SJCRH30 (cell line): ENCODE results near the gene WDR46. TPM values are rescaled to one million over a fixed set of nuclear protein-coding genes. Genes with fewer than 3 reads are reported as not detected.
A peak's percentile ranks its signal among the peaks of the same experiment; 100 is the strongest.
"Not testable (repeated sequence)": the region's sequence is repeated elsewhere in the genome, so short reads cannot be mapped to it uniquely, and the experiment has no call there.

ENCODE experiments used
- DNase-seq, 2 experiments: peaks; one replicate each; pipeline ENCODE4 v3.0.0-alpha.2; 2015 to 2020
- H3K27ac ChIP-seq: fragments of 250-450 bp; sonication (Bioruptor Pico); 2 replicates; pipeline ENCODE4 v1.5.1; 2020; ENCODE audit warnings: mild to moderate bottlenecking, moderate library complexity
- H3K27me3 ChIP-seq: fragments of 250-450 bp; sonication (Bioruptor Pico); 2 replicates; pipeline ENCODE4 v1.5.1; 2020; ENCODE audit warnings: mild to moderate bottlenecking, moderate library complexity
- H3K36me3 ChIP-seq: fragments of 250-450 bp; sonication (Bioruptor Pico); 2 replicates; pipeline ENCODE4 v1.5.1; 2020; ENCODE audit warnings: mild to moderate bottlenecking, moderate library complexity
- H3K4me1 ChIP-seq: fragments of 250-450 bp; sonication (Bioruptor Pico); 2 replicates; pipeline ENCODE4 v1.5.1; 2020; ENCODE audit warnings: mild to moderate bottlenecking, moderate library complexity
- H3K4me3 ChIP-seq: fragments of 250-450 bp; sonication (Bioruptor Pico); 2 replicates; pipeline ENCODE4 v1.5.1; 2020; ENCODE audit warnings: mild to moderate bottlenecking, moderate library complexity
- H3K9me3 ChIP-seq: fragments of 250-450 bp; sonication (Bioruptor Pico); replicated peaks from 2 replicates; pipeline ENCODE4 v1.5.1; 2020; ENCODE audit warnings: mild to moderate bottlenecking, moderate library complexity
- total RNA-seq: library from RNA; depleted of rRNA; stranded (reverse); fragments of >200 nt; shearing (Covaris generic); gene quantifications from 2 replicates; pipeline ENCODE4 v1.2.3, GENCODE V29; 2014

The WDR46 gene
- total RNA-seq, 1 experiment from 2014 or later = 61.5 TPM

- Histone ChIP-seq H3K4me1 (no peaks in the 10 kb centered on the region), H3K36me3 (no peaks in the 10 kb centered on the region), H3K9me3 (no peaks in the 10 kb centered on the region), H3K27me3 (no peaks in the 10 kb centered on the region), H3K27ac (peak within 1 kb of the TSS; percentile 65), H3K4me3 (peak within 1 kb of the TSS; percentile 68)
- peak in 1 of 2 experiments; percentile 62 for DNase-seq
Measured at GRCh38 chr6:33298773-33299236, 9.8 kb upstream of the WDR46 start, which contains the start of gene RGL2. Gene RGL2 (minus strand): TSS chr6:33298942. CDS start chr6:33298610, 332 bp downstream.

- Histone ChIP-seq H3K9me3 (no peaks in the 10 kb centered on the region), H3K4me1 (no peaks in the 10 kb centered on the region), H3K4me3 (peak overlapping the region; percentile 68), H3K27ac (no peak overlapping the region; the same call in 1 of the 2 replicates), H3K27me3 (no peaks in the 10 kb centered on the region), H3K36me3 (no peaks in the 10 kb centered on the region)
- peak; percentile 78 to 84 for DNase-seq
Measured at GRCh38 chr6:33297956-33298772, 9.1 kb upstream of the WDR46 start.

GRCh38 chr6:33297406-33297955 lies 8.4 kb upstream of the WDR46 start:
- Histone ChIP-seq H3K4me3 (peak overlapping the region; percentile 68), H3K4me1 (no peaks in the 10 kb centered on the region), H3K27ac (no peak overlapping the region), H3K9me3 (no peaks in the 10 kb centered on the region), H3K36me3 (no peaks in the 10 kb centered on the region), H3K27me3 (no peaks in the 10 kb centered on the region)
- DNase-seq = peak in 1 of 2 experiments; percentile 48

GRCh38 chr6:33296797-33297405 lies 7.9 kb upstream of the WDR46 start:
- Histone ChIP-seq H3K9me3 (no peaks in the 10 kb centered on the region), H3K27ac (no peak overlapping the region), H3K36me3 (no peaks in the 10 kb centered on the region; the same call in 1 of the 2 replicates), H3K27me3 (no peaks in the 10 kb centered on the region), H3K4me1 (no peaks in the 10 kb centered on the region), H3K4me3 (peak overlapping the region; percentile 68)
- DNase-seq = no peak

- no peaks in the 10 kb centered on the region for H3K27me3 ChIP-seq
- H3K27ac ChIP-seq = no peak overlapping the region
- no peaks in the 10 kb centered on the region for H3K9me3 ChIP-seq
- no peak overlapping the region for H3K4me3 ChIP-seq
- peaks cover 5% of the 10 kb centered on the region for H3K36me3 ChIP-seq
- no peaks in the 10 kb centered on the region for H3K4me1 ChIP-seq
- DNase-seq = no peak
Measured at GRCh38 chr6:33295621-33296369, 6.8 kb upstream of the WDR46 start.

- Histone ChIP-seq H3K27me3 (no peaks in the 10 kb centered on the region), H3K36me3 (peaks cover 5% of the 10 kb centered on the region), H3K9me3 (no peaks in the 10 kb centered on the region), H3K27ac (no peak overlapping the region), H3K4me1 (0 out of 2 replicates have a peak, but pooled peaks cover 3% of the 10 kb centered on the region), H3K4me3 (no peak overlapping the region)
- no peak for DNase-seq
Measured at GRCh38 chr6:33294086-33294823, 5.2 kb upstream of the WDR46 start.

GRCh38 chr6:33292996-33293682 lies 4.1 kb upstream of the WDR46 start:
- no peak for DNase-seq
- no peak overlapping the region for H3K27ac ChIP-seq
- H3K4me1 ChIP-seq = peaks cover 4% of the 10 kb centered on the region; the same call in 1 of the 2 replicates
- H3K36me3 ChIP-seq = peaks cover 7% of the 10 kb centered on the region
- H3K9me3 ChIP-seq = no peaks in the 10 kb centered on the region
- H3K27me3 ChIP-seq = no peaks in the 10 kb centered on the region
- no peak overlapping the region for H3K4me3 ChIP-seq

GRCh38 chr6:33290459-33290858 lies 1.4 kb upstream of the WDR46 start:
- Histone ChIP-seq H3K36me3 (peaks cover 19% of the 10 kb centered on the region), H3K4me3 (peak overlapping the region; percentile 73), H3K27ac (no peak overlapping the region), H3K4me1 (peaks cover 7% of the 10 kb centered on the region; the same call in 1 of the 2 replicates), H3K9me3 (no peaks in the 10 kb centered on the region), H3K27me3 (no peaks in the 10 kb centered on the region)
- DNase-seq = no peak

- no peaks in the 10 kb centered on the region for H3K27me3 ChIP-seq
- peak overlapping the region; percentile 25 for H3K27ac ChIP-seq
- H3K36me3 ChIP-seq = peaks cover 21% of the 10 kb centered on the region
- H3K9me3 ChIP-seq = no peaks in the 10 kb centered on the region
- DNase-seq = no peak
- peak overlapping the region; percentile 73 for H3K4me3 ChIP-seq
- H3K4me1 ChIP-seq = peaks cover 7% of the 10 kb centered on the region; the same call in 1 of the 2 replicates
Measured at GRCh38 chr6:33289784-33290315, 811 bp upstream of the WDR46 start.

- H3K27me3 ChIP-seq = no peaks in the 10 kb centered on the region
- H3K9me3 ChIP-seq = no peaks in the 10 kb centered on the region
- H3K4me1 ChIP-seq = peaks cover 7% of the 10 kb centered on the region; the same call in 1 of the 2 replicates
- H3K27ac ChIP-seq = peak overlapping the region; percentile 25; the same call in 1 of the 2 replicates
- H3K4me3 ChIP-seq = peak overlapping the region; percentile 73
- peaks cover 31% of the 10 kb centered on the region for H3K36me3 ChIP-seq
- DNase-seq = no peak
Measured at GRCh38 chr6:33288141-33288920, 708 bp downstream of the WDR46 start.

- Histone ChIP-seq H3K9me3 (no peaks in the 10 kb centered on the region), H3K27me3 (no peaks in the 10 kb centered on the region), H3K36me3 (peaks cover 34% of the 10 kb centered on the region), H3K4me1 (peaks cover 7% of the 10 kb centered on the region; the same call in 1 of the 2 replicates), H3K27ac (no peak overlapping the region), H3K4me3 (no peak overlapping the region)
- DNase-seq = no peak
Measured at GRCh38 chr6:33286946-33287914, 1.8 kb downstream of the WDR46 start.

- not testable (repeated sequence) for DNase-seq, H3K4me3 ChIP-seq, H3K27ac ChIP-seq, H3K4me1 ChIP-seq, H3K27me3 ChIP-seq, H3K9me3 ChIP-seq
- H3K36me3 ChIP-seq = peaks cover 34% of the 10 kb centered on the region
Measured at GRCh38 chr6:33285214-33285613, 3.8 kb downstream of the WDR46 start.
